K562 (cell line): ENCODE data around the gene DLG4. TPM values are rescaled to one million over a fixed set of nuclear protein-coding genes. Genes with fewer than 3 reads are reported as not detected.

Source experiments
- BRD9 ChIP-seq: fragments of 450-650 bp; IDR thresholded peaks from 2 replicates; pipeline ENCODE4 v1.6.1; 2018; ENCODE audit warnings: low read depth; ENCODE audit not compliant: partially characterized antibody
- ELF2 ChIP-seq: fragments of 250-450 bp; sonication (Bioruptor Pico); IDR thresholded peaks from 2 replicates; pipeline ENCODE4 v1.5.0; 2021; ENCODE audit warnings: mild to moderate bottlenecking
- ETV1 ChIP-seq: fragments of 450-650 bp; conservative IDR thresholded peaks from 2 replicates; pipeline ENCODE4 v1.6.1; 2016; ENCODE audit warnings: missing genetic modification characterization, control low read depth, low read depth, missing compliant biosample characterization
- NFE2 ChIP-seq: IDR thresholded peaks from 2 replicates; pipeline ENCODE4 v1.6.1; 2014; ENCODE audit warnings: antibody characterized with exemption, low read depth
- NFRKB ChIP-seq: fragments of 450-650 bp; IDR thresholded peaks from 2 replicates; pipeline ENCODE4 v1.6.1; 2016; ENCODE audit warnings: low read depth
- NFYB ChIP-seq: IDR thresholded peaks from 2 replicates; pipeline ENCODE4 v1.6.1; 2011; ENCODE audit warnings: mild to moderate bottlenecking, moderate library complexity; ENCODE audit not compliant: insufficient read length; ENCODE audit errors: extremely low read depth
- NR1H2 ChIP-seq: sonication (generic); formaldehyde crosslinking; IDR thresholded peaks from 2 replicates; pipeline ENCODE4 v1.4.0; 2020; ENCODE audit warnings: mild to moderate bottlenecking, missing genetic modification reagents
- NR2C2 ChIP-seq, 2 experiments: fragments of 200-800 bp in 1 of 2; sonication (Bioruptor generic) in 1 of 2; sonication (generic) in 1 of 2; formaldehyde crosslinking in 1 of 2; IDR thresholded peaks; 2 replicates each; pipeline versions ENCODE4 v1.6.1 to v1.8.0; 2016 to 2022; ENCODE audit warnings: mild to moderate bottlenecking in 1 of 2, missing compliant biosample characterization in 1 of 2, missing genetic modification characterization in 1 of 2, missing genetic modification reagents in 1 of 2
- PCBP1 ChIP-seq: fragments of 200-400 bp; formaldehyde crosslinking; IDR thresholded peaks from 2 replicates; pipeline ENCODE4 v1.6.1; 2018; ENCODE audit warnings: mild to moderate bottlenecking, low read depth, low read length; ENCODE audit not compliant: poor library complexity, severe bottlenecking
- SMARCC2 ChIP-seq: fragments of 450-650 bp; IDR thresholded peaks from 2 replicates; pipeline ENCODE4 v1.6.1; 2017; ENCODE audit warnings: antibody characterized with exemption, moderate library complexity, mild to moderate bottlenecking, low read depth
- TAF7 ChIP-seq: fragments of 450-650 bp; IDR thresholded peaks from 2 replicates; pipeline ENCODE4 v1.6.1; 2016; ENCODE audit warnings: missing genetic modification characterization, missing compliant biosample characterization
- U2AF1 ChIP-seq: fragments of 200-400 bp; formaldehyde crosslinking; optimal IDR thresholded peaks from 2 replicates; pipeline ENCODE3; 2017; ENCODE audit warnings: mild to moderate bottlenecking, low read depth, low read length, moderate library complexity
- YY1 ChIP-seq, 3 experiments: IDR thresholded peaks; 2 replicates each; pipeline ENCODE4 v1.6.1; 2011; ENCODE audit warnings: low read length in 2 of 3, mild to moderate bottlenecking in 2 of 3, moderate library complexity in 2 of 3, borderline replicate concordance in 1 of 3, control low read depth in 1 of 3, low read depth in 1 of 3; ENCODE audit not compliant: insufficient read depth in 3 of 3, insufficient replicate concordance in 2 of 3, control insufficient read depth in 1 of 3, insufficient read length in 1 of 3; ENCODE audit errors: extremely low read depth in 1 of 3
- ZC3H4 ChIP-seq: sonication (generic); formaldehyde crosslinking; IDR thresholded peaks from 2 replicates; pipeline ENCODE4 v1.9.0; 2021; ENCODE audit warnings: missing genetic modification reagents, borderline replicate concordance
- ZFP91 ChIP-seq: sonication (generic); formaldehyde crosslinking; IDR thresholded peaks from 2 replicates; pipeline ENCODE4 v1.8.0; 2022; ENCODE audit warnings: mild to moderate bottlenecking, missing genetic modification reagents
- ZNF274 ChIP-seq: IDR thresholded peaks from 2 replicates; pipeline ENCODE4 v1.6.1; 2011; ENCODE audit warnings: low read depth, mild to moderate bottlenecking, low read length, moderate library complexity, borderline replicate concordance
- ZNF3 ChIP-seq: fragments of 250-450 bp; sonication (Bioruptor Pico); IDR thresholded peaks from 2 replicates; pipeline ENCODE4 v1.5.0; 2021; ENCODE audit warnings: mild to moderate bottlenecking, moderate library complexity
- ZNF384 ChIP-seq: IDR thresholded peaks from 2 replicates; pipeline ENCODE4 v1.6.1; 2012; ENCODE audit warnings: low read depth, low read length, improper control_type of control experiment
- ZNF75A ChIP-seq: fragments of 450-650 bp; formaldehyde crosslinking; IDR thresholded peaks from 2 replicates; pipeline ENCODE4 v1.4.0; 2020; ENCODE audit warnings: mild to moderate bottlenecking
- ZZZ3 ChIP-seq: fragments of 450-650 bp; IDR thresholded peaks from 2 replicates; pipeline ENCODE4 v1.6.1; 2016; ENCODE audit warnings: antibody characterized with exemption, mild to moderate bottlenecking, moderate library complexity
- polyA plus RNA-seq, 8 experiments: library from polyadenylated mRNA; depleted of rRNA in 4 of 8; stranded (reverse) in 5 of 8; unstranded in 3 of 8; fragments of >200 nt; fragmentation: Nextera tagmentation in 2 of 8; fragmentation: Illumina TruSeq in 1 of 8; extraction: Ambion mirVana in 2 of 8; extraction: Trizol in 1 of 8; gene quantifications; 2 replicates each; pipeline versions ENCODE4 v1.2.1 to v1.2.3, GENCODE V29; 2011 to 2014; ENCODE audit warnings: inconsistent platforms in 1 of 8, missing spikeins in 1 of 8
- total RNA-seq, 7 experiments: library from RNA; depleted of rRNA in 6 of 7; stranded (reverse); fragments of >200 nt in 6 of 7; fragmentation: Illumina TruSeq in 2 of 7; extraction: Trizol in 2 of 7; gene quantifications; 2 replicates each; pipeline versions ENCODE4 v1.2.1 to v1.2.3, GENCODE V29; 2011 to 2021; ENCODE audit warnings: low replicate concordance in 1 of 7
- TF ChIP-seq, protein P1 (sequence below), 2 experiments: IDR thresholded peaks; 2 replicates each; pipeline ENCODE4 v1.6.1; 2012; ENCODE audit warnings: improper control_type of control experiment in 2 of 2, low read depth in 2 of 2, low read length in 2 of 2, borderline replicate concordance in 1 of 2
- TF ChIP-seq, protein P2 (sequence below): fragments of 450-650 bp; formaldehyde crosslinking; conservative IDR thresholded peaks from 2 replicates; pipeline ENCODE4 v1.4.0; 2022; ENCODE audit warnings: mild to moderate bottlenecking, missing genetic modification characterization

The DLG4 gene
- total and polyA plus RNA-seq, 9 of the 15 experiments (the other 6 are each of a cell fraction or from before 2014, with no cell fraction given), result 0.03 to 12.0 (median 4.1) TPM

GRCh38 chr17:7251661-7252175 is 32.1 kb upstream of the DLG4 start, which contains the start of gene CTDNEP1 (continued):
- TF ChIP-seq, protein P1, sequence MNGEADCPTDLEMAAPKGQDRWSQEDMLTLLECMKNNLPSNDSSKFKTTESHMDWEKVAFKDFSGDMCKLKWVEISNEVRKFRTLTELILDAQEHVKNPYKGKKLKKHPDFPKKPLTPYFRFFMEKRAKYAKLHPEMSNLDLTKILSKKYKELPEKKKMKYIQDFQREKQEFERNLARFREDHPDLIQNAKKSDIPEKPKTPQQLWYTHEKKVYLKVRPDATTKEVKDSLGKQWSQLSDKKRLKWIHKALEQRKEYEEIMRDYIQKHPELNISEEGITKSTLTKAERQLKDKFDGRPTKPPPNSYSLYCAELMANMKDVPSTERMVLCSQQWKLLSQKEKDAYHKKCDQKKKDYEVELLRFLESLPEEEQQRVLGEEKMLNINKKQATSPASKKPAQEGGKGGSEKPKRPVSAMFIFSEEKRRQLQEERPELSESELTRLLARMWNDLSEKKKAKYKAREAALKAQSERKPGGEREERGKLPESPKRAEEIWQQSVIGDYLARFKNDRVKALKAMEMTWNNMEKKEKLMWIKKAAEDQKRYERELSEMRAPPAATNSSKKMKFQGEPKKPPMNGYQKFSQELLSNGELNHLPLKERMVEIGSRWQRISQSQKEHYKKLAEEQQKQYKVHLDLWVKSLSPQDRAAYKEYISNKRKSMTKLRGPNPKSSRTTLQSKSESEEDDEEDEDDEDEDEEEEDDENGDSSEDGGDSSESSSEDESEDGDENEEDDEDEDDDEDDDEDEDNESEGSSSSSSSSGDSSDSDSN (IDR thresholded peaks at IDR 0.05; ENCODE audit: borderline replicate concordance in 1 of 2, low read depth in 2 of 2, low read length in 2 of 2), result no peak
- no peak for TF ChIP-seq ELF2 (CRISPR knock-in tag)
- no peak for TF ChIP-seq NR1H2 (CRISPR knock-in tag)
- TF ChIP-seq NFRKB, result peak; percentile 78; the same call in 1 of the 2 replicates
- TF ChIP-seq TAF7, result peak; percentile 51
- TF ChIP-seq ZC3H4, result no peak
- no peak for TF ChIP-seq ZNF75A
- TF ChIP-seq NFYB, result no peak
- no peak for TF ChIP-seq ZZZ3
- TF ChIP-seq ZNF384, result no peak
- no peak for TF ChIP-seq ZNF3 (CRISPR knock-in tag)
- no peak for TF ChIP-seq ZNF274
- no peak for TF ChIP-seq U2AF1
- peak; percentile 55 to 94 (median 89) for TF ChIP-seq YY1 (IDR thresholded peaks at IDR 0.05; ENCODE audit: borderline replicate concordance in 1 of 3, control insufficient read depth in 1 of 3, extremely low read depth in 1 of 3, insufficient read depth in 3 of 3, insufficient read length in 1 of 3, insufficient replicate concordance in 2 of 3, low read depth in 1 of 3, low read length in 2 of 3)
- TF ChIP-seq BRD9, result no peak
- TF ChIP-seq ETV1 (tag), result peak; percentile 67
- TF ChIP-seq SMARCC2, result no peak
- no peak for TF ChIP-seq ZFP91 (CRISPR knock-in tag)
- peak; percentile 99 for TF ChIP-seq PCBP1
- no peak for TF ChIP-seq NFE2
- TF ChIP-seq, protein P2, sequence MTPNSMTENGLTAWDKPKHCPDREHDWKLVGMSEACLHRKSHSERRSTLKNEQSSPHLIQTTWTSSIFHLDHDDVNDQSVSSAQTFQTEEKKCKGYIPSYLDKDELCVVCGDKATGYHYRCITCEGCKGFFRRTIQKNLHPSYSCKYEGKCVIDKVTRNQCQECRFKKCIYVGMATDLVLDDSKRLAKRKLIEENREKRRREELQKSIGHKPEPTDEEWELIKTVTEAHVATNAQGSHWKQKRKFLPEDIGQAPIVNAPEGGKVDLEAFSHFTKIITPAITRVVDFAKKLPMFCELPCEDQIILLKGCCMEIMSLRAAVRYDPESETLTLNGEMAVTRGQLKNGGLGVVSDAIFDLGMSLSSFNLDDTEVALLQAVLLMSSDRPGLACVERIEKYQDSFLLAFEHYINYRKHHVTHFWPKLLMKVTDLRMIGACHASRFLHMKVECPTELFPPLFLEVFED (CRISPR knock-in tag), result no peak
- no peak for TF ChIP-seq NR2C2 (CRISPR knock-in tag; IDR thresholded peaks at IDR 0.05)
- peak; percentile 96 for TF ChIP-seq NR2C2 (tag; IDR thresholded peaks at IDR 0.05)
